AG04450 (cell line): ENCODE data around the gene CHMP4B. TPM values are rescaled to one million over a fixed set of nuclear protein-coding genes. Genes with fewer than 3 reads are reported as not detected.

Experiments
- CTCF ChIA-PET: fragments of 300-600, 350-600 bp; formaldehyde crosslinking; extraction: SDS; loops from one replicate; lab custom pipeline; 2022; ENCODE audit warnings: antibody characterized with exemption, inconsistent platforms; lab: Charles Lee
- POLR2A ChIA-PET: fragments of 350-600 bp; formaldehyde crosslinking; extraction: SDS; loops from one replicate; lab custom pipeline; 2021; ENCODE audit warnings: antibody characterized with exemption, inconsistent platforms; lab: Yijun Ruan, JAX
- DNase-seq: peaks from one replicate; pipeline ENCODE4 v3.0.0-alpha.2; 2011; ENCODE audit warnings: low read depth, low spot score
- H3K27ac ChIP-seq: one replicate; pipeline ENCODE4 v1.5.1; 2012; ENCODE audit warnings: low read depth, low read length, control low read depth
- H3K27me3 ChIP-seq: one replicate; pipeline ENCODE4 v1.6.0; 2012; ENCODE audit warnings: low read length; ENCODE audit not compliant: control insufficient read depth, insufficient read depth
- H3K4me3 ChIP-seq: 2 replicates; pipeline ENCODE4 v1.5.1; 2011; ENCODE audit warnings: mild to moderate bottlenecking, low read depth, low read length, control low read depth
- H3K9me3 ChIP-seq: 2 replicates; pipeline ENCODE4 v1.5.1; 2012; ENCODE audit warnings: low read length; ENCODE audit not compliant: control insufficient read depth, insufficient read depth
- CTCF ChIP-seq: IDR thresholded peaks from 2 replicates; pipeline ENCODE4 v1.5.1; 2011; ENCODE audit warnings: low read depth, low read length, control low read depth, inconsistent platforms
- polyA plus RNA-seq: library from polyadenylated mRNA; depleted of rRNA; stranded (reverse); fragments of >200 nt; gene quantifications from 2 replicates; pipeline ENCODE4 v1.2.3, GENCODE V29; 2011

Gene CHMP4B
- polyA plus RNA-seq, 1 experiment = 97.4 TPM

GRCh38 chr20:33830371-33830770, 19.2 kb downstream of the CHMP4B start:
- Histone ChIP-seq H3K9me3 (no peaks in the 10 kb centered on the region), H3K27me3 (no peaks in the 10 kb centered on the region), H3K4me3 (no peak overlapping the region), H3K27ac (no peak overlapping the region)
- TF ChIP-seq CTCF = no peak
- CTCF ChIA-PET = no interaction called here
- no peak for DNase-seq
- POLR2A ChIA-PET = interaction anchor here (0.6 kb wide), 2 partner anchors 392 to 573 kb away, joined by 4 to 5 read pairs; no protein-coding TSS in a partner anchor

DNA sequence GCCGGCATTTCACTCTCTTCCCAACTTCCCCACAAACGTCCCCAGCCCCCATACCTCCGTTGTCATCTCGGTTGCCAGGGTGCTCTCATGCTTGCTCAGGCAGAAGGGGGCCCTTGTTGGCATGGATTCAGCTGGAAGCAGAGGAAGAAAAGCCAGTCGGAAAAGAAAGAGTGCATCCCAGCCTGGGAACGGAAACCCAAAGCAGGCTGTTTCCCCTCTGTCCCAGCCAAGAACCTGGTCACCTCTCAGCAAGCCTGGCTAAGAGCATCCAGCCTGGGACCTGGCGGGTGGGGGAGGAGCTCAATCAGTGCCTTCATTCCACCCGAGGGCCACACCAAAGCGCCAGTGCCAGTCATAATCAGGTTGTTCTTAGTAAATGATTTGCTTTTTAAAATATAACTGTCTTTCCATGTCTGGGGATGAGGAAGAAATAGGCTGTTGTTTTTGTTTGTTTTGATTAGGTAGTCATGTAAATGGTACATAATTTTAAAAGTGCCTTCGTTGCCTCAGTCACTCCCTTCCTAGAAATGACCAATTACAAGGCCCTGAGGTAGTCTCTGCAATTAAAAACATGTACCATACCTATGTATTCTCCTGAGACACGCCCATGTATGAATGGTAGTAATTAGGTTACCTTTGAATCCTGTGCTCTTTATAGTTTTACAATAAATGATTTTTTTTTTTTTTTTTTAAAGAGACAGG, 21.1 kb downstream of the CHMP4B start:
- H3K4me3 ChIP-seq = no peak overlapping the region
- no peak overlapping the region for H3K27ac ChIP-seq
- H3K9me3 ChIP-seq = peaks cover 3% of the 10 kb centered on the region; the same call in 1 of the 2 replicates
- ChIA-PET CTCF (no interaction called here), POLR2A (no interaction called here)
- no peaks in the 10 kb centered on the region for H3K27me3 ChIP-seq
- TF ChIP-seq CTCF = no peak
- DNase-seq = no peak

DNA sequence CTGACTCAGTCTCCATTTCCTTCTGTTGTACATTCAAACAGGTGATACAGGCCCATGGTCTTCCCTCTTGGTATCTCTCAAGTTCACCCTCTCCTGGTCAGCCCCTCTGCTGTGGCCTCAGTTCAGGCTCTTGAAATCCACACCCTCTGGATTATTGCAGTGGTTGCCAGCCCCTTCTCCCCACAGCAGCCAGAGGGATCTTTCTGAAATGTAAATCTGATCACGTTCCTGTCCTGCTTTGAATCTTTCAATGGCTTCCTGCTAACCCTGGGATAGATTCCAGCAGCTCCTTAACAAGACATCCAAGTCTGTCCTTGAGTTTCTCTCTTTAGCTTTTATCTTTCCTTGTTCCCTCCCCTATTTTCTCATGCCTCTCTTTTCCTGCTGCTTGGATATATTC, 22.2 kb downstream of the CHMP4B start:
- Histone ChIP-seq H3K27ac (no peak overlapping the region), H3K4me3 (no peak overlapping the region), H3K27me3 (no peaks in the 10 kb centered on the region), H3K9me3 (peaks cover 3% of the 10 kb centered on the region; the same call in 1 of the 2 replicates)
- no peak for TF ChIP-seq CTCF
- no peak for DNase-seq
- CTCF ChIA-PET = no interaction called here
- POLR2A ChIA-PET = no interaction called here

DNA sequence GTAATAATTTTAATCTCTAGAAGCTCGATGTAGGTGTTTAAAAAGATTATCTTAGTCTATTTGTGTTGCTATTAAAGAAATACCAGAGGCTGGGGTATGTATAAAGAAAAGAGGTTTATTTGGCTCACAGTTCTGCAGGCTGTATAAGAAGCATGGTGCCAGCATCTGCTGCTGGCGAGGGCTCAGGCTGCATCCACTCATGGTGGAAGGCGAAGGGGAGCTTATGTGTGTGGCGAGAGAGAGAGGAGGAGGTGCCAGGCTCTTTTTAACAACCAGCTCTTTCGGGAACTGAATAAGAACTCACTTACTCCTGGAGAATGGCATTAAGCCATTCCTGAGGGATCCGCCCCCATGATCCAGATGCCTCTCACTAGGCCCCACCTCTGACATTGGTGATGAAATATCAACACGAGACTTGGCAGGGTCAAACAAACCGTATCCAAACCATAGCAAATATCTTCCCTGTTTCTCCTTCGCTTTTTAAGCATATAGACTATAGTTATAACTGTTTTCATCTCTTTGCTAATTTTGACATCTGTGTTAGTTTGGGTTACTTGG, 24.5 kb downstream of the CHMP4B start:
- no peak for DNase-seq

More for the DNA sequence above, 24.5 kb downstream of the CHMP4B start:
- TF ChIP-seq CTCF = no peak
- Histone ChIP-seq H3K27me3 (no peaks in the 10 kb centered on the region), H3K27ac (no peak overlapping the region), H3K9me3 (peaks cover 3% of the 10 kb centered on the region; the same call in 1 of the 2 replicates), H3K4me3 (no peak overlapping the region)
- ChIA-PET POLR2A (no interaction called here), CTCF (interaction anchor here (0.5 to 3.8 kb wide), 3 partner anchors 27 to 233 kb away, joined by 3 to 14 read pairs (median 3); no protein-coding TSS in a partner anchor)
